ENCODE data around the gene SVIL. TPM values are rescaled to one million over a fixed set of nuclear protein-coding genes. Genes with fewer than 3 reads are reported as not detected.

Gene SVIL
- total RNA-seq, 1 donor from 2014 or later, result 94.7 TPM

DNA sequence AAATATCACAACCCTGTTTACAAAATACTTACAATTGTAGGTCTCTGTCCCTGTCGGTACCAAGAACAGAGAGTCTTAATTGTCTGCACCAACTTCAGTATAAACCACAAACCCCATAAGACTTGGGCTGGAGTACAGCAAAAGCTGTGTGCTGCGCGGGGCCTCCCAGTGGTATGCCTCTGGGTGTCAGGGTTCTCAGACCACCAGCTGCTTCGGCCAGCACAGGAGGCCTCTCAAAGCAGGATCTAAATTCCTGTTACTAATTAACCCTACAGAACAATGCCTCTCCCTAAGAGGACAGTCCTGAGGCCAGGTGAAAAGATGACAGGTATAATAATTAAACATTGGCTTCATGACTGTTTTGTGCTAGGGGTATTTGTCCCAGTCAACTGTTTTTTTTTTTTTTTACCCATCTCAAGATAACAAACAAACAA lies 957 bp upstream of the SVIL start:
- intact Hi-C loops (cut with DNase I), result loop anchor here (2.0 kb wide), 1 partner anchor 99 kb away; no protein-coding TSS in a partner anchor

DNA sequence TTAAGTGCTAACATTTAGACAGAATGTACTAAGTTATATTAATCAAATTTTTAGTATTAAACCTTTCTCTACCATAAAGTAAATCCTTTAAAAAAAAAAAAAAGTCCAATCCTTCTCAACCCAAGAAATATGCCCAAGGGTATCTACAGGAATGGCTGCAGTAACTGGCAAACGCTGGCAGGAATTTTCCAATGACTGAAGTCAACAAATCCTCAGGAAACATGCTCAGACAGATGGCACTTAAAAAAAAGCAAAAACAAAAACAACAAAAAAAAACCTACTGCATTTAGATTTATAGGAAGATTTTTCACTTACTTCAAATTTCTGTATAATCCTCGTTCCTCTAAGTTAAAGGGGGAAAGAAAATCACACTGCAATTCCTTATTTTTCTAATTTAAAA lies 666 bp downstream of the SVIL start:
- TF ChIP-seq, protein P1, sequence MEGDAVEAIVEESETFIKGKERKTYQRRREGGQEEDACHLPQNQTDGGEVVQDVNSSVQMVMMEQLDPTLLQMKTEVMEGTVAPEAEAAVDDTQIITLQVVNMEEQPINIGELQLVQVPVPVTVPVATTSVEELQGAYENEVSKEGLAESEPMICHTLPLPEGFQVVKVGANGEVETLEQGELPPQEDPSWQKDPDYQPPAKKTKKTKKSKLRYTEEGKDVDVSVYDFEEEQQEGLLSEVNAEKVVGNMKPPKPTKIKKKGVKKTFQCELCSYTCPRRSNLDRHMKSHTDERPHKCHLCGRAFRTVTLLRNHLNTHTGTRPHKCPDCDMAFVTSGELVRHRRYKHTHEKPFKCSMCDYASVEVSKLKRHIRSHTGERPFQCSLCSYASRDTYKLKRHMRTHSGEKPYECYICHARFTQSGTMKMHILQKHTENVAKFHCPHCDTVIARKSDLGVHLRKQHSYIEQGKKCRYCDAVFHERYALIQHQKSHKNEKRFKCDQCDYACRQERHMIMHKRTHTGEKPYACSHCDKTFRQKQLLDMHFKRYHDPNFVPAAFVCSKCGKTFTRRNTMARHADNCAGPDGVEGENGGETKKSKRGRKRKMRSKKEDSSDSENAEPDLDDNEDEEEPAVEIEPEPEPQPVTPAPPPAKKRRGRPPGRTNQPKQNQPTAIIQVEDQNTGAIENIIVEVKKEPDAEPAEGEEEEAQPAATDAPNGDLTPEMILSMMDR (IDR thresholded peaks at IDR 0.05), result no peak
- no peak for DNase-seq (ENCODE audit: low spot score in 2 of 2)
- Histone ChIP-seq H3K4me1 (peaks cover 4 to 47% of the 10 kb centered on the region in 2 donors), H3K36me3 (peaks cover 0 to 14% of the 10 kb centered on the region in 2 donors), H3K9me3 (no peaks in the 10 kb centered on the region), H3K27me3 (no peaks in the 10 kb centered on the region), H3K4me3 (peak overlapping the region; percentile 50 to 65), H3K27ac (peak overlapping the region; percentile 86 to 91)
- intact Hi-C loops (cut with DNase I), result loop anchor here (2.0 kb wide), 1 partner anchor 101 kb away; no protein-coding TSS in a partner anchor

More for the DNA sequence above, 957 bp upstream of the SVIL start:
- Histone ChIP-seq H3K4me3 (peak overlapping the region in 1 of 2 donors; percentile 8), H3K27me3 (no peaks in the 10 kb centered on the region), H3K4me1 (peaks cover 4 to 37% of the 10 kb centered on the region in 2 donors), H3K36me3 (peaks cover 0 to 14% of the 10 kb centered on the region in 2 donors), H3K9me3 (no peaks in the 10 kb centered on the region), H3K27ac (peak overlapping the region; percentile 86 to 91)
- no peak for DNase-seq (ENCODE audit: low spot score in 2 of 2)
- TF ChIP-seq, protein P1 (IDR thresholded peaks at IDR 0.05), result no peak

DNA sequence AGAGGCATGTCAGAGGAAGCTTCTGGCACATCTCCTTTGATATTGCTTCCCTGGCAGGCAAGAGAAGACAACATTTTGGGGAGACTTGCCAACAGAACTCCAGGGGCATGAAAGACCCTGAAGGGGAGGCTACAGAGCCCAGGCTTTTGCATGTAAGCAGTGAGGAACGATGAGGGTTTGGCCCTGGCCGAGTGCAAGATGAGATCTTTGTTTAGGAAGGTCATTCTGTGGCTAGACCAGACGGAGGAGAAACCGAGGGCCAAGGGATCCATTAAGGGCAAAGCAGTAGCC lies 3.8 kb downstream of the SVIL start:
- intact Hi-C loops (cut with DNase I), result no loop called here
- Histone ChIP-seq H3K9me3 (no peaks in the 10 kb centered on the region), H3K4me3 (peak overlapping the region; percentile 22 to 65), H3K36me3 (no peaks in the 10 kb centered on the region), H3K27ac (peak overlapping the region; percentile 86 to 91), H3K4me1 (peaks cover 8 to 52% of the 10 kb centered on the region in 2 donors), H3K27me3 (no peaks in the 10 kb centered on the region)
- TF ChIP-seq, protein P1 (IDR thresholded peaks at IDR 0.05), result no peak
- DNase-seq (ENCODE audit: low spot score in 2 of 2), result no peak

DNA sequence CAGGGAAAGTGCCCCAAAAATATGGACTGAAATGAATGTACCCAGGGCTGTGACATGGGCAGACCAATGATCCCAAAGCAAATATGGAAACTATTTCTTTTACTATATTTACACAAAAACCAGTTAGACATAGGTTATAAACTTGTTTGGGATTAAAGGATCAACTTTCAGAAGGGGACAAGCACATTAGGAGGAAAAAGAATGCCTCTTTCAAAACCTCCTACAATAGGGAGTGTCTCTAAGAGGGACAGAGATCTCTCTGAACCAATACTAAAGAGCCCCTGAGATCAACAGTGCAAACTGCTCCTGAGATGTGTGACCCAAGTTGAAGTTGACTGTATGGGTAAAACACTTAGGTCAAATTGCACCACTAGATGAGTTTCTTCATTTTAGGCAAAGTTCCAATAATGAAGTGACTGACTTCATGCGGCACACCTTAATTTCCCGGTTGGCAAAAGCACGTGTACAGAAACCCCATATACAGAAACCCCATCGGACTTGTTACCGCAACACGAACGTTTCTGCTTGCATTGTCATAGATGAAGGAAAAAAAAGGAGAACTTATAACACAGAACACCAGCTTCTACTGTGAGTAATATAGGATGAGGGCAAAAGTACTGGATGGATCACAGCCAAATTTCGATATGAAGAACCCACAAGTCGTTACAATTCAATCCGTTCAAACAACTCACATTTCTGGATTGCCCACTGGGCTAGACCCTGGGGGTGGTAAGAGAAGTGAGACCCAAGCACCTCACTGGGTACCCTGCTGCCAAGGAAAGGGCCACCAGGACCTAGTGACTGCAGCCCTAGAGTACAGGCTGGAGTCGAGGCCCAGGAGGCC lies 4.3 kb downstream of the SVIL start:
- Histone ChIP-seq H3K27ac (peak overlapping the region; percentile 86 to 91), H3K9me3 (no peaks in the 10 kb centered on the region), H3K36me3 (no peaks in the 10 kb centered on the region), H3K4me1 (peaks cover 5 to 49% of the 10 kb centered on the region in 2 donors), H3K4me3 (peak overlapping the region; percentile 22 to 65), H3K27me3 (no peaks in the 10 kb centered on the region)
- no peak for DNase-seq (ENCODE audit: low spot score in 2 of 2)
- intact Hi-C loops (cut with DNase I), result no loop called here
- TF ChIP-seq, protein P1 (IDR thresholded peaks at IDR 0.05), result no peak

DNA sequence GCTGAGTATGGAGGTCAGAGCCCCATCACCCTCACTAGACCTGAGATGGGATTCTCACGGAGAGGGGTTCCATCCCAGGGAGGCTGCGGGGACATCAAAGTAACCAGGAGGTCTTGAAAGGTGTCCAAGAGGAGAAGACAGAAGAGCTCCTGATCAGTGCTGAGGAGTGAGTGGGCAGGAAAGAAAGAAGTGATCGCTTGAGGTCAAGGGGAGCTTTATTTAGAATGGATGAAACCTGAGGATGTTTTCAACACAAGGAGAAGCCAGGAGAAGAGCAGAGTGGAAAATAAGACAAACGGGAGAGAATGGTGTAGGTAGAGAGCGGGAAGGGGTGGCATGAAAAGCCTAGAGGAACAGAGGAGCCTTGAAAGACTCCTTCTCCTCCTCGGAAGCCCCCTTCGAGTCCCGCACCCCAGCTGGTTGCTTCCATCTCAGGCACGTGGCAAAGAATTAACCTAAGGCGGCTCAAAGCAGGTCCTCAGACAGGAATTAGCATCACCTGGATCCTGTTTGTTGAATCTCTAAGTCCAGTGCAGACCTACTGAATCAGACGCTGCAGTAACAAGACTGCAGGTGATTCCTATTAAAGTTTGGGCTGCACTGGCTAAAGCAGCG lies 5.8 kb downstream of the SVIL start:
- intact Hi-C loops (cut with DNase I), result no loop called here
- peaks cover 4 to 49% of the 10 kb centered on the region in 2 donors for H3K4me1 ChIP-seq
- H3K27ac ChIP-seq, result peak overlapping the region; percentile 86 to 91
- peak overlapping the region in 1 of 2 donors; percentile 65 for H3K4me3 ChIP-seq
- H3K27me3 ChIP-seq, result no peaks in the 10 kb centered on the region
- no peaks in the 10 kb centered on the region for H3K9me3 ChIP-seq
- H3K36me3 ChIP-seq, result no peaks in the 10 kb centered on the region
- no peak for DNase-seq (ENCODE audit: low spot score in 2 of 2)
- TF ChIP-seq, protein P1 (IDR thresholded peaks at IDR 0.05), result no peak
